ENCODE results near the gene BPIFB3.

DNA sequence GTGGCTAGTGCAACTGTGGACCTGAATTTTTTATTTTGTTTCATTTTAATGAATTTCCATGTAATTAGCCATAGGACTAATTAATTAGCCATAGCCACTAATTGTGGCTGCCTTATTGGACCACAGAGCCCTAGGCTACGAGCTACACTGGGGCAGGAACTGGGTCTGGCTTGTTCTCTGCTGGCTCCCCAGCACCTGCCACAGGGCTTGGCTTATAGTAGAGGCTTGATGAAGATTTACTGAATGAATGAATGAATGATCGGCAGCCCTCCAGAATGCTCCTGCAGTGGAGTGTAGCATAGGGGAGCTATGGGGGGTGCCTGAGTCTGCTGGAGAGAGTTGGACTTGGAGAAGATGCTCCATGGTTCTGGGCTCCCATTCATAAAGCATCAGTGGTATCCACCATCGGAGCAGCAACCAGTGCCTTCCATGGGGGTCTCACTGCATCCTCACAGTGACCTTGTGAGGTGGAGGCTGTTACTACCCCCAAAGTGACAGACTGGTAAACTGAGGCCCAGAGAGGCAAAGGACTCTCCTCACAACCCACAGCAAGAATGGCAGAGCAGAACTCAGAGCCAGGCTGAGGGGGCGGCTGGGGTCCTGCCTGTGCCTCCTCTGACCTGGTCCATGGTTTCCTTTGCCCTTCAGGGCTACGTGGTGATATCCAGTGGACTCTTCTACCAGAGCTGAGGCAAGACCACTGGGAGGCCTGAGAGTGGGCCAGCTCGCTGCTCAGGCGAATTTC, 30.8 kb upstream of the BPIFB3 start:
- TF ChIP-seq, protein P1, sequence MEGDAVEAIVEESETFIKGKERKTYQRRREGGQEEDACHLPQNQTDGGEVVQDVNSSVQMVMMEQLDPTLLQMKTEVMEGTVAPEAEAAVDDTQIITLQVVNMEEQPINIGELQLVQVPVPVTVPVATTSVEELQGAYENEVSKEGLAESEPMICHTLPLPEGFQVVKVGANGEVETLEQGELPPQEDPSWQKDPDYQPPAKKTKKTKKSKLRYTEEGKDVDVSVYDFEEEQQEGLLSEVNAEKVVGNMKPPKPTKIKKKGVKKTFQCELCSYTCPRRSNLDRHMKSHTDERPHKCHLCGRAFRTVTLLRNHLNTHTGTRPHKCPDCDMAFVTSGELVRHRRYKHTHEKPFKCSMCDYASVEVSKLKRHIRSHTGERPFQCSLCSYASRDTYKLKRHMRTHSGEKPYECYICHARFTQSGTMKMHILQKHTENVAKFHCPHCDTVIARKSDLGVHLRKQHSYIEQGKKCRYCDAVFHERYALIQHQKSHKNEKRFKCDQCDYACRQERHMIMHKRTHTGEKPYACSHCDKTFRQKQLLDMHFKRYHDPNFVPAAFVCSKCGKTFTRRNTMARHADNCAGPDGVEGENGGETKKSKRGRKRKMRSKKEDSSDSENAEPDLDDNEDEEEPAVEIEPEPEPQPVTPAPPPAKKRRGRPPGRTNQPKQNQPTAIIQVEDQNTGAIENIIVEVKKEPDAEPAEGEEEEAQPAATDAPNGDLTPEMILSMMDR (conservative IDR thresholded peaks at IDR 0.05): no peak
- no peak for TF ChIP-seq ZFX (IDR thresholded peaks at IDR 0.05)
